Thymus (tissue), 11 donors: ENCODE measurements around the gene ANKH. TPM values are rescaled to one million over a fixed set of nuclear protein-coding genes. Genes with fewer than 3 reads are reported as not detected.

Source experiments
- DNase-seq, 9 donors: peaks; one replicate each; pipeline ENCODE4 v3.0.0-alpha.2; 2013; ENCODE audit warnings: low spot score in 9 of 9, low read depth in 6 of 9, missing footprints in 1 of 9
- H3K27ac ChIP-seq, 2 donors: one replicate each; pipeline ENCODE4 v1.5.1; 2013; ENCODE audit warnings: control low read depth in 1 of 2, low read depth in 1 of 2, low read length in 1 of 2, mild to moderate bottlenecking in 1 of 2, moderate library complexity in 1 of 2
- H3K27me3 ChIP-seq, 2 donors: one replicate each; pipeline ENCODE4 v1.5.1; 2013; ENCODE audit warnings: low read length in 1 of 2; ENCODE audit not compliant: control insufficient read depth in 2 of 2, insufficient read depth in 1 of 2
- H3K36me3 ChIP-seq, 2 donors: one replicate each; pipeline ENCODE4 v1.5.1; 2013; ENCODE audit warnings: low read length in 1 of 2, mild to moderate bottlenecking in 1 of 2, moderate library complexity in 1 of 2; ENCODE audit not compliant: control insufficient read depth in 2 of 2, insufficient read depth in 2 of 2
- H3K4me1 ChIP-seq, 2 donors: one replicate each; pipeline ENCODE4 v1.5.1; 2013; ENCODE audit warnings: low read length in 2 of 2; ENCODE audit not compliant: control insufficient read depth in 2 of 2, insufficient read depth in 2 of 2
- H3K4me3 ChIP-seq, 2 donors: one replicate each; pipeline ENCODE4 v1.5.1; 2013; ENCODE audit warnings: low read length in 2 of 2, control low read depth in 1 of 2, mild to moderate bottlenecking in 1 of 2
- H3K9me3 ChIP-seq, 2 donors: one replicate each; pipeline ENCODE4 v1.5.1; 2013; ENCODE audit warnings: low read length in 1 of 2, mild to moderate bottlenecking in 1 of 2; ENCODE audit not compliant: control insufficient read depth in 2 of 2, insufficient read depth in 1 of 2
- WGBS: extraction: QIAGEN DNeasy Blood & Tissue Kit; methylation state at CpG from one replicate; pipeline ENCODE4 v1.1.7; 2013; 5-methylcytosine and 5-hydroxymethylcytosine counted together
- polyA plus RNA-seq: library from polyadenylated mRNA; stranded (reverse); fragments of 200-250 nt; gene quantifications from one replicate; pipeline ENCODE4 v1.2.3, GENCODE V29; 2013
- total RNA-seq: library from RNA; stranded (reverse); fragments of 120-200 nt; gene quantifications from one replicate; pipeline ENCODE4 v1.2.4, GENCODE V29; 2013
- donor health status: healthy.

The ANKH gene
- total and polyA plus RNA-seq, 2 donors: 17.3 to 29.8 TPM

GRCh38 chr5:14894748-14895147, 23.2 kb upstream of the ANKH start:
- Histone ChIP-seq H3K4me3 (no peak overlapping the region), H3K36me3 (no peaks in the 10 kb centered on the region), H3K27me3 (peaks cover 0 to 2% of the 10 kb centered on the region in 2 donors), H3K9me3 (no peaks in the 10 kb centered on the region), H3K27ac (no peak overlapping the region), H3K4me1 (no peaks in the 10 kb centered on the region)
- DNase-seq: no peak
- WGBS: 98% methylated on average over 3 of the region's 3 CpGs

DNA sequence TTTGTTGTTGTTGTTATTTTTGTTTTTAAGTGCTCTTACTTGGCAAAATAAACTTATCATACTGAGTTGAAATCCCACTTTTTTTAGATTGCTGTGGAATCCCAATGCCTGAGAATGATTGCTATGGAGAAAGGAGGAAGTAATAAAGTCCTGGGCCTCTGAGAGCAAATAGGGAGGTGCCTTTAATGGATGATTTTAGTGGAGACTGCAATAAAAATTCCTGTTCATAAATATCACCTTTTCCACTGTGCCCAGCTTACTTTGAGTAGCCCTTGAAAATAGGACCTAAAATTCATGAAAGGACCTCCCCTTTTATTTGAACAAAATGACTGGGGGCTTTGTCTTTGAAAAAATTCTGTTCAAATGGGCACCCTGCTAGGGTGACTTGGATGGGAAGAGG, 21.8 kb upstream of the ANKH start:
- Histone ChIP-seq H3K4me3 (no peak overlapping the region), H3K9me3 (no peaks in the 10 kb centered on the region), H3K36me3 (no peaks in the 10 kb centered on the region), H3K27ac (no peak overlapping the region), H3K27me3 (peaks cover 0 to 2% of the 10 kb centered on the region in 2 donors), H3K4me1 (no peaks in the 10 kb centered on the region)
- DNase-seq: no peak

DNA sequence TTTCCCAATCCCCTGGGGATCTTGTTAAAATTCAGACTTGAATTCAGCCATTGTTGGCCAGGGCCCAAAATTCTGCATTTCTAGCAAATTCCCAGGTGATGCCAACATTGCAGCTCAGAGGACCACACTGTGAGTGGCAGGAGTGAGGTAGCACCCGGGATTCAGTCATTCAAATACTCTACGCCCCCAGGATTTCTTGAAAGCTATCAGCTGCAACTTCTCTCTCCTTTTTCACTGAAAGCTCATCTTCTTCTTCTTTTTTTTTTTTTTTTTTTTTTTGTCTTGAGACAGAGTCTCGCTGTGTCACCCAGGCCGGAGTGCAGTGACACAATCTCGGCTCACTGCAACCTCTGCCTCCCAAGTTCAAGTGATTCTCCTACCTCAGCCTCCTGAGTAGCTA, 19.3 kb upstream of the ANKH start:
- H3K27ac ChIP-seq: no peak overlapping the region
- no peak for DNase-seq
- H3K4me3 ChIP-seq: no peak overlapping the region
- no peaks in the 10 kb centered on the region for H3K36me3 ChIP-seq
- peaks cover 0 to 2% of the 10 kb centered on the region in 2 donors for H3K27me3 ChIP-seq
- H3K9me3 ChIP-seq: no peaks in the 10 kb centered on the region
- WGBS: 95% methylated on average over 5 of the region's 5 CpGs
- H3K4me1 ChIP-seq: no peaks in the 10 kb centered on the region

DNA sequence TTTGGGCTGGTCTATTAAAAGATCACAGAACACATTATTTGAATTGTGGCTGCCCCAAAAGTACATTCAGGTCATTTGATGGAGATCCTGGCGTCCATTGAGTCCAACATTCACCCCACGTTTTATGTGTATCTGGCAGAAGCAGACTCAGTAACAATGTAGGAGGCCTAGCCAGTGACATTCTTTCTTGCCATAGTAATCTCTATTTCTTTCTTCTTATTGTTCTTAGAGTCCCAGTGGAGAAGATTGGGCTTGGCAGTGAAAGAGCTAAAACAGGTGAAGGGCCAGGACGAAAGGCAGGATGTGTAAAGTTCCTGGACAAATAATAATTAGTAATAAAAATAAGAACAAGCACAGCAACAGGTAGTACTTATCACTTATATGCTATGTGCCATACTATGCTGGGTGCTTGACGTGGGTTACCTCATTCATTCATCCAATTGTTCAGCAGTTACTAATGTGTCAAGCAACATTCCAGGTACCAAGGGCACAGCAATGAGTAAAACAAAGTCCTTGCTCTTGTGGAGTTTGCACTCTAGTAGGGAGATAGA, 12.6 kb upstream of the ANKH start:
- H3K27me3 ChIP-seq: peaks cover 0 to 13% of the 10 kb centered on the region in 2 donors
- H3K4me1 ChIP-seq: no peaks in the 10 kb centered on the region
- H3K9me3 ChIP-seq: no peaks in the 10 kb centered on the region
- H3K27ac ChIP-seq: no peak overlapping the region
- no peaks in the 10 kb centered on the region for H3K36me3 ChIP-seq
- DNase-seq: no peak
- 97% methylated on average over 4 of the region's 4 CpGs for WGBS
- H3K4me3 ChIP-seq: no peak overlapping the region

DNA sequence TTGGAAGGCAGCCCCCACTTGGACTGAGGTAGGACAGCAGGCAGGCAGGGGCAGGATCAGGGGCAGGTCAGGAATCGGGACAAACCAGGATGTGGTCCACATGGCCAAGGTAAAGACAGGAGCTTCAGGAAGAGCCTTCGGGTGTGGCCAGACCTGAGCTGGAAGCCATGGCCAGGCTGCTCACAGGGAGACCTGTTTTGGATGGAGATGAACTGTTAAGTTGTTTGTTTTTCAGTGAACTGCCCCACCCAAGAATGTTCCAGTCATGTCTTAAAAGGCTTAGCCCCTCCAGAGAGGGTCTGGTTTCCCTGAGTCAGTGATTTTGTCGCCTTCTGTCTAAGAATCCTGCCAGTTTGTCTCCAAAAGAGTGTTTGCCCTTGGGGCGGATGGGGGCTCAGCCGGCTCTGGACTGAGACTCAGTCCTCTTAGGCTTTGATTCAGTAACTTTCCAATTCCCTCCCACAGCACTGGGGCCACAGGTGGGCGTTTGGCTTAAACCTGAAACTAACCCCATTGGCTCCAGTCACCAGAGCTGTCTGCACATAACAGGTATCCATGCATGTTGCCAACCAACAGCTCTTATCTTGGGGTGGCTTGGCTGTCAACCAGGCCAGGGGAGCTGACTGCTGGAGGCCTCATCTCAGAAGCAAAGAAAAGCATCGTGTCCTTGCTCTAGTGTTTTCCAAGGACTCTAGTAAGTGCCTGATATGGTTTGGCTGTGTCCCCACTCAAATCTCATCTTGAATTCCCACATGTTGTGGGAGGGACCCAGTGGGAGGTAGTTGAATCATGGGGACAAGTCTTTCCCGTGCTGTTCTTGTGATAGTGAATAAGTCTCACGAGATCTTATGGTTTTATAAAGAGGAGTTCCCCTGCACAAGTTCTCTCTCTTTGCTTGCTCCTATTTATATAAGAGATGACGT, 11.3 kb upstream of the ANKH start:
- Histone ChIP-seq H3K9me3 (no peaks in the 10 kb centered on the region), H3K27me3 (peaks cover 0 to 16% of the 10 kb centered on the region in 2 donors), H3K27ac (no peak overlapping the region), H3K4me1 (no peaks in the 10 kb centered on the region), H3K36me3 (no peaks in the 10 kb centered on the region), H3K4me3 (no peak overlapping the region)
- whole genome bisulfite sequencing: 95% methylated on average over 10 of the region's 10 CpGs
- no peak for DNase-seq

DNA sequence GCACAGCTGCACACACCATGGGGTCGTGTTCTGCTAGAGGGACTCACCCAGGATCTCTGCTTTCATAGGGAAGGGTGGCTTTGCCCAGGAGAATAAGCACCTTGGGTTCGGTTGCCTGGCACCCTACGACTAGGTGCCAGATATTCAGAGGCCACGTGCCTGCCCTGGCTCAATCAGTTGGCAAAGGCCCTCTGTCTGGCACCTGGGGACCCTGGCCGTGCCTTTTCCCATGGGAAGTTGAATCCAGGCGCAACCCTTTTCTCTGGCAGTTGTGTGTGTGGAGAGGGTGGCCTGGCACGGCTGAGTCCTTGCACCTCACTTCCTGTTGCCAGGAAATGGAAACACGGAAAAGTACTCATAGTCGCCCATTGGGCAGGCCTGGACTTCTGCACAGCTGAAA, 10.2 kb upstream of the ANKH start:
- H3K36me3 ChIP-seq: no peaks in the 10 kb centered on the region
- WGBS: 93% methylated on average over 9 of the region's 9 CpGs
- no peak for DNase-seq
- no peak overlapping the region for H3K4me3 ChIP-seq
- H3K27ac ChIP-seq: no peak overlapping the region
- no peaks in the 10 kb centered on the region for H3K9me3 ChIP-seq
- no peaks in the 10 kb centered on the region for H3K4me1 ChIP-seq
- H3K27me3 ChIP-seq: peaks cover 3 to 20% of the 10 kb centered on the region in 2 donors

DNA sequence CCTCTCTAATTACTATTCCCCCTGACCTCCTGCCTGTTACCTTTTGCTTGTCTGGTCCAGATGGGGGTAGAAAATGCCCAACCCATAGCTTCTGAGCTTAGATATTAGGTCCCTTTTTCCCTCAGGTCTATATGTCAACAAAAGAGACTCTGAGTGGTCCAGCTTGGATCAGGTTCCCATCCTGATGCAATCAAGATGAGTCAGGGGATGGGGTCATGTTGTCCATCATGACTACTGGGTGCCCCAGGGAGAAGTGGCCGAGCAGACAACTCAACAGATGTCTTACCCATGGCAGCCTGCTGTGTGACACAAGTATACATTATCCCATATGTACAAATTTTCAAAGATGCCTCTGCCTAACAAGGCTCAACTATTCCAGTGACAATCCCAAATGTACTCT, 9.1 kb upstream of the ANKH start:
- no peaks in the 10 kb centered on the region for H3K4me1 ChIP-seq
- no peak overlapping the region for H3K27ac ChIP-seq
- H3K4me3 ChIP-seq: no peak overlapping the region
- peaks cover 3 to 26% of the 10 kb centered on the region in 2 donors for H3K27me3 ChIP-seq
- H3K36me3 ChIP-seq: no peaks in the 10 kb centered on the region
- H3K9me3 ChIP-seq: no peaks in the 10 kb centered on the region
- WGBS: 94% methylated on average over 1 of the region's 1 CpG
- no peak for DNase-seq

DNA sequence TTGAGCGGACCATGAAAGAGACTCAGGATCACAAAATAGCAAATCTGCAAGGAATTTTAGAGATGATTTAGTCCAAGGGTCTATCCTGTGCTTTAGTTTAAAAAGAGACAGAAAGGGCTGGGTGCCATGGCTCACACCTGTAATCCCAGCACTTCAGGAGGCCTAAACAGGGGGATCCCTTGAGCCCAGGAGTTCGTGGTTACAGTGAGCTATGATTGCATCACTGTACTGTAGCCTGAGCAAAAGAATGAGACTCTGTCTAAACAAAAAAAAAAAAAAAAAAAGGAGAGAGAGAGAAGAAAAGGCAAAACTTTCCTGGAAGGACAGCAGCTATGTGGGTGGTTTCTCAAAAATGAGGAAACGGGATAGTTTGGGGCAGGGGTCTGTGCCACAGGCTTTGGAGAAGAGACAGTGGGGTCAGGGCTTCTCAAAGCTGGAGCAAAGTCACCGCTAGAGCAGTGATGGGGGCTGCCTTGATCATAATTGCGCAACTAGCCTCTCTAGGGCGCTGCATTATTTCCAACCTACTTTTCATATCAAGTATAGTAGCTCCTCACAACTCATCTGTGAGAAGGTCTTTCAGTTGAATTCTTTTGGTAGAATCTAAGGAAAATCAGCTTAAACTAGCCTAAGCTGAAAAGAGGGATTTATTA, 8.5 kb upstream of the ANKH start:
- 92% methylated on average over 6 of the region's 6 CpGs for WGBS
- no peak for DNase-seq
- Histone ChIP-seq H3K27me3 (peaks cover 3 to 29% of the 10 kb centered on the region in 2 donors), H3K27ac (no peak overlapping the region), H3K4me1 (no peaks in the 10 kb centered on the region), H3K4me3 (no peak overlapping the region), H3K36me3 (no peaks in the 10 kb centered on the region), H3K9me3 (no peaks in the 10 kb centered on the region)

DNA sequence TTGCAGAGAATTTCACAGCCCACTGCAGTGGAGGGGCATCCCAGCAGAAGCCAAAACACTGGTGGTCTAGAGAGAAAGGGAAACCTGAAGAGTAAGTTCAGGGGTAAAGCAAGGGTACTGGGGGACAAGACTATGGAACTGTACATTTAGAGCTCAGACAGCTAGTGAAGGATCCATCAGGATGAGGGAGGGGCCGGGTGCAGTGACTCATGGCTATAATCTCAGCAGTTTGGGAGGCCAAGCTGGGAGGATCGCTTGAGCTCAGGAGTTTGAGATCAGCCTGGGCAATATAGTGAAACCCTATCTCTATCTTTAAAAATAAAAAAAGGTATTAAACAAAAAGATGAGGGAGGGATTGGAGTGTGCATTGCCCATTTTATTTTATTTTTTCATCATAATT, 7.8 kb upstream of the ANKH start:
- Histone ChIP-seq H3K4me3 (no peak overlapping the region), H3K4me1 (no peaks in the 10 kb centered on the region), H3K9me3 (no peaks in the 10 kb centered on the region), H3K36me3 (no peaks in the 10 kb centered on the region), H3K27me3 (peaks cover 3 to 32% of the 10 kb centered on the region in 2 donors), H3K27ac (no peak overlapping the region)
- DNase-seq: no peak
- 91% methylated on average over 2 of the region's 2 CpGs for WGBS
